Suprapubic skin (tissue), 4 donors: ENCODE results near the gene ALDH5A1. TPM values are rescaled to one million over a fixed set of nuclear protein-coding genes. Genes with fewer than 3 reads are reported as not detected.

ENCODE experiments used
- DNase-seq, 2 donors: peaks; one replicate each; pipeline ENCODE4 v3.0.0-alpha.2; 2019; ENCODE audit warnings: low spot score in 2 of 2
- H3K27ac ChIP-seq: fragments of 200-600 bp; sonication (generic); one replicate; pipeline ENCODE4 v1.5.1; 2019
- H3K27me3 ChIP-seq: fragments of 200-600 bp; sonication (generic); one replicate; pipeline ENCODE4 v1.5.1; 2019
- H3K36me3 ChIP-seq: fragments of 200-600 bp; sonication (generic); one replicate; pipeline ENCODE4 v1.5.1; 2019
- H3K4me1 ChIP-seq: fragments of 200-600 bp; sonication (generic); one replicate; pipeline ENCODE4 v1.5.1; 2019
- H3K4me3 ChIP-seq: fragments of 200-600 bp; sonication (generic); one replicate; pipeline ENCODE4 v1.5.1; 2019; ENCODE audit warnings: mild to moderate bottlenecking
- H3K9me3 ChIP-seq: fragments of 200-600 bp; sonication (generic); one replicate; pipeline ENCODE4 v1.5.1; 2019
- CTCF ChIP-seq, 2 donors: fragments of 200-600 bp in 1 of 2; fragments of 450-650 bp in 1 of 2; sonication (generic) in 1 of 2; IDR thresholded peaks; one replicate each; pipeline ENCODE4 v1.5.1; 2016 to 2019; ENCODE audit warnings: antibody characterized with exemption in 2 of 2, mild to moderate bottlenecking in 1 of 2, moderate library complexity in 1 of 2
- EP300 ChIP-seq: sonication (generic); formaldehyde crosslinking; IDR thresholded peaks from one replicate; pipeline ENCODE4 v1.6.1; 2017; ENCODE audit warnings: antibody characterized with exemption
- POLR2A ChIP-seq, 2 donors: fragments of 450-650 bp; IDR thresholded peaks; one replicate each; pipeline ENCODE4 v1.6.1; 2017; ENCODE audit warnings: antibody characterized with exemption in 2 of 2, mild to moderate bottlenecking in 2 of 2, moderate library complexity in 2 of 2
- POLR2AphosphoS5 ChIP-seq, 3 donors: sonication (generic); formaldehyde crosslinking; IDR thresholded peaks; one replicate each; pipeline ENCODE4 v1.6.1; 2017; ENCODE audit warnings: antibody characterized with exemption in 3 of 3
- WGBS: methylation state at CpG from one replicate; pipeline ENCODE4 v1.1.5; 2018; 5-methylcytosine and 5-hydroxymethylcytosine counted together
- total RNA-seq, 4 donors: library from RNA; depleted of rRNA; stranded (reverse); fragments of >200 nt; gene quantifications; one replicate each; pipeline ENCODE4 v1.1.0, GENCODE V29; 2016

The ALDH5A1 gene
- total RNA-seq, 4 donors from 2014 or later: 11.2 to 16.0 (median 14.8) TPM

GRCh38 chr6:24524805-24525204, 30.0 kb downstream of the ALDH5A1 start:
- H3K4me3 ChIP-seq: no peak overlapping the region
- no peak for TF ChIP-seq EP300
- TF ChIP-seq POLR2A (IDR thresholded peaks at IDR 0.05): no peak
- no peaks in the 10 kb centered on the region for H3K4me1 ChIP-seq
- H3K27me3 ChIP-seq: no peaks in the 10 kb centered on the region
- no peak for DNase-seq
- no peak overlapping the region for H3K27ac ChIP-seq
- WGBS: 64% methylated on average over 5 of the region's 5 CpGs
- H3K36me3 ChIP-seq: no peaks in the 10 kb centered on the region
- H3K9me3 ChIP-seq: no peaks in the 10 kb centered on the region

- no peaks in the 10 kb centered on the region for H3K27me3 ChIP-seq
- DNase-seq: no peak
- H3K36me3 ChIP-seq: peaks cover 20% of the 10 kb centered on the region
- no peaks in the 10 kb centered on the region for H3K4me1 ChIP-seq
- no peak overlapping the region for H3K27ac ChIP-seq
- H3K9me3 ChIP-seq: no peaks in the 10 kb centered on the region
- H3K4me3 ChIP-seq: no peak overlapping the region
- WGBS: 58% methylated on average over 1 of the region's 1 CpG
- TF ChIP-seq POLR2A (IDR thresholded peaks at IDR 0.05) (no peak), POLR2AphosphoS5 (IDR thresholded peaks at IDR 0.05) (no peak), CTCF (IDR thresholded peaks at IDR 0.05) (no peak), EP300 (no peak)
Observed at GRCh38 chr6:24529985-24530384, 35.2 kb downstream of the ALDH5A1 start.

- no peaks in the 10 kb centered on the region for H3K27me3 ChIP-seq
- no peaks in the 10 kb centered on the region for H3K4me1 ChIP-seq
- H3K4me3 ChIP-seq: no peak overlapping the region
- WGBS: 89% methylated on average over 5 of the region's 5 CpGs
- no peak for DNase-seq
- H3K9me3 ChIP-seq: no peaks in the 10 kb centered on the region
- peaks cover 22% of the 10 kb centered on the region for H3K36me3 ChIP-seq
- no peak overlapping the region for H3K27ac ChIP-seq
- TF ChIP-seq EP300 (no peak), POLR2AphosphoS5 (IDR thresholded peaks at IDR 0.05) (no peak), POLR2A (IDR thresholded peaks at IDR 0.05) (no peak), CTCF (IDR thresholded peaks at IDR 0.05) (no peak)
Observed at GRCh38 chr6:24534329-24534728, 39.6 kb downstream of the ALDH5A1 start.

GRCh38 chr6:24535210-24535609, 40.4 kb downstream of the ALDH5A1 start:
- no peak for DNase-seq
- no peak overlapping the region for H3K4me3 ChIP-seq
- H3K9me3 ChIP-seq: no peaks in the 10 kb centered on the region
- H3K36me3 ChIP-seq: peaks cover 22% of the 10 kb centered on the region
- WGBS: 98% methylated on average over 3 of the region's 3 CpGs
- no peaks in the 10 kb centered on the region for H3K27me3 ChIP-seq
- no peak overlapping the region for H3K27ac ChIP-seq
- no peaks in the 10 kb centered on the region for H3K4me1 ChIP-seq
- no peak for TF ChIP-seq CTCF (IDR thresholded peaks at IDR 0.05)
- TF ChIP-seq EP300: no peak
- no peak for TF ChIP-seq POLR2AphosphoS5 (IDR thresholded peaks at IDR 0.05)
- TF ChIP-seq POLR2A (IDR thresholded peaks at IDR 0.05): no peak

GRCh38 chr6:24536466-24536865, 41.7 kb downstream of the ALDH5A1 start:
- no peak for DNase-seq
- no peaks in the 10 kb centered on the region for H3K27me3 ChIP-seq
- 71% methylated on average over 4 of the region's 4 CpGs for WGBS
- no peaks in the 10 kb centered on the region for H3K4me1 ChIP-seq
- TF ChIP-seq POLR2AphosphoS5 (IDR thresholded peaks at IDR 0.05) (no peak), CTCF (IDR thresholded peaks at IDR 0.05) (no peak)
- H3K4me3 ChIP-seq: no peak overlapping the region
- H3K36me3 ChIP-seq: peaks cover 22% of the 10 kb centered on the region
- no peaks in the 10 kb centered on the region for H3K9me3 ChIP-seq
- no peak overlapping the region for H3K27ac ChIP-seq

- H3K27me3 ChIP-seq: no peaks in the 10 kb centered on the region
- H3K27ac ChIP-seq: no peak overlapping the region
- 90% methylated on average over 8 of the region's 8 CpGs for WGBS
- peaks cover 22% of the 10 kb centered on the region for H3K36me3 ChIP-seq
- no peak overlapping the region for H3K4me3 ChIP-seq
- no peak for DNase-seq
- H3K9me3 ChIP-seq: no peaks in the 10 kb centered on the region
- TF ChIP-seq POLR2AphosphoS5 (IDR thresholded peaks at IDR 0.05) (no peak), POLR2A (IDR thresholded peaks at IDR 0.05) (no peak), EP300 (no peak), CTCF (IDR thresholded peaks at IDR 0.05) (no peak)
- H3K4me1 ChIP-seq: no peaks in the 10 kb centered on the region
Observed at GRCh38 chr6:24537082-24537699, 42.4 kb downstream of the ALDH5A1 start.
